ENCODE measurements around the gene PRELID2.

Gene PRELID2

DNA sequence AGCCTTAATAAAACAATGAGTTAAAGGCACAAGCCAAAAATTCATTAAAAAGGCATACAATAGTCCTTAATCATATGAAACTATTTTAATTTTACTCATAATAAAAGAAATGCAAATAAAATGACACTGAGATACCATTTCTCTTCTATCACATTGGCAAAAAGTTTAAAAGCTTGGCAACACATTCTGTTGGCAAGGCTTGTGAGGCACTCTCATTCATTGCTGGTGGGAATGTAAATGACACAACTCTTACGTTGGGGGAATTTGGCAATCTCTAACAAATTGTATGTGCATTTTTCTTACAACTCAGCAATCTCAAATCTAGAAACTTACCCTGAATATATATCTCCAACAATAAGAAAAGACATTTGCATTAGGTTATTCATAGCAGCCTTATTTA lies 111.6 kb downstream of the PRELID2 start:
- peaks cover 34% of the 10 kb centered on the region for H3K9me3 ChIP-seq (ENCODE audit: insufficient read depth, low read depth, low read length)

DNA sequence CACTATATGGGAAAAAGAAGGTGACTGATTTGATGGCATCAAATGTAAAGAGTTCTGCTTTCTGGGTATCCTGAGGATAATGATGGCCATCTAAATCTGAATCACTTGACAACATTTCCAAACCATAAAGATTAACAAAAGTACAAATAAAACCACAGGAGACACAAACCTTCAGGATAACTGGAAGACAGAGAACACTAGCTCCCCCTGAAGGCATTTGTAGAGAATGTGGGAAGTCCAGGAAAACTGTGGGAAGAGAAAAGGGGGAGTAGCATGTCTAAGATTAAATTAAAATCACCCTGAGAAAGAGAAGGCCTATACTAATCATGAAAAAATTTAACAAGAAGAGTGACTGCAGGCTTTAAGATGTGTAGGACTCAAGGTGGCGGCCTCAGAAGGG lies 116.2 kb downstream of the PRELID2 start:
- Histone ChIP-seq H3K9ac (ENCODE audit: low read depth, low read length) (no peak overlapping the region), H3K27me3 (ENCODE audit: insufficient read depth, low read length) (no peaks in the 10 kb centered on the region), H3K9me3 (ENCODE audit: insufficient read depth, low read depth, low read length) (no peaks in the 10 kb centered on the region), H3K4me3 (ENCODE audit: low read length) (no peak overlapping the region), H3K27ac (ENCODE audit: low read length) (no peak overlapping the region), H3K4me1 (ENCODE audit: insufficient read depth, low read length) (no peaks in the 10 kb centered on the region), H3K36me3 (ENCODE audit: insufficient read depth, low read depth, low read length) (no peaks in the 10 kb centered on the region)

More for the DNA sequence above, 111.6 kb downstream of the PRELID2 start:
- Histone ChIP-seq H3K36me3 (ENCODE audit: insufficient read depth, low read depth, low read length) (no peaks in the 10 kb centered on the region), H3K27ac (ENCODE audit: low read length) (no peak overlapping the region), H3K4me1 (ENCODE audit: insufficient read depth, low read length) (no peaks in the 10 kb centered on the region), H3K9ac (ENCODE audit: low read depth, low read length) (no peak overlapping the region), H3K27me3 (ENCODE audit: insufficient read depth, low read length) (no peaks in the 10 kb centered on the region), H3K4me3 (ENCODE audit: low read length) (no peak overlapping the region)

DNA sequence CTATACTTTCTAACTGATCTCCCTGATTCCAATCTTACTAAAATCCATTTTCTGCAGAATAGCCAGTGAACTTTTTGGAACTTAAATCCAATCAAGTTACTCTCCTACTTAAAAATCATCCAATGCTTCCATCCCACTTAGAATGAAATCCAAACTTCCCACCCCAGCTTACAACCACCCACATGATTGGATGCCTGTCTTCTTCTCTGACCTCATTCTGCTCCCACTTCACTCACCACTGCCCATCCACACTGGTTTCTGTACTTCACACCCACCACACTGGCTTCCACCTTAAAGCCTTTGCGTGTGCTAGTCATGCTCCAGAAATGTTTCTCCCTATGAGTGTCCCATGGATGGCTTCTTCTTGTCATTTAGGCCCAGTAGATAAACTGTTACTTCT lies 119.7 kb downstream of the PRELID2 start:
- H3K27me3 ChIP-seq (ENCODE audit: insufficient read depth, low read length) = no peaks in the 10 kb centered on the region
- H3K27ac ChIP-seq (ENCODE audit: low read length) = no peak overlapping the region
- no peak overlapping the region for H3K9ac ChIP-seq (ENCODE audit: low read depth, low read length)

DNA sequence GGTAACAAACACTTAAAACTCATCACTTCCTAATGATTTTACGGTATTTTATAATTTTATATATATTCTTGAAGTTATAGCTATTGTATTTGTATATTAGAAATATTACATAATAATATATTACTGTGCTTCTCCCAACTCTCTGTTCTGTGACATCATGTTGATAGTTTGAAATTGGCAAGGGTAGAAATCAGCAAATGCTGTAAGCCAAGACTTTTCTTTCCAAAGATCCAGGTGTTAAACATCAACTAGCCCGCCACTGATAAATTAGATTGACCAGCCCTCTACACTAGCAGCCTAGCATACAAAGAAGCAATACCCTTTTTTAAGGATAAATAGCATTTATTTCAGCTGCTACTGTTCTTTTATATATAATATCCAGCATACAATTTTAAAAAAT lies 122.9 kb downstream of the PRELID2 start:
- no peaks in the 10 kb centered on the region for H3K9me3 ChIP-seq (ENCODE audit: insufficient read depth, low read depth, low read length)
- H3K9ac ChIP-seq (ENCODE audit: low read depth, low read length) = no peak overlapping the region
- no peak overlapping the region for H3K27ac ChIP-seq (ENCODE audit: low read length)
- H3K36me3 ChIP-seq (ENCODE audit: insufficient read depth, low read depth, low read length) = no peaks in the 10 kb centered on the region
- no peaks in the 10 kb centered on the region for H3K27me3 ChIP-seq (ENCODE audit: insufficient read depth, low read length)
- no peaks in the 10 kb centered on the region for H3K4me1 ChIP-seq (ENCODE audit: insufficient read depth, low read length)
- H3K4me3 ChIP-seq (ENCODE audit: low read length) = no peak overlapping the region

More for the DNA sequence above, 119.7 kb downstream of the PRELID2 start:
- Histone ChIP-seq H3K4me1 (ENCODE audit: insufficient read depth, low read length) (no peaks in the 10 kb centered on the region), H3K36me3 (ENCODE audit: insufficient read depth, low read depth, low read length) (no peaks in the 10 kb centered on the region), H3K9me3 (ENCODE audit: insufficient read depth, low read depth, low read length) (no peaks in the 10 kb centered on the region), H3K4me3 (ENCODE audit: low read length) (no peak overlapping the region)

DNA sequence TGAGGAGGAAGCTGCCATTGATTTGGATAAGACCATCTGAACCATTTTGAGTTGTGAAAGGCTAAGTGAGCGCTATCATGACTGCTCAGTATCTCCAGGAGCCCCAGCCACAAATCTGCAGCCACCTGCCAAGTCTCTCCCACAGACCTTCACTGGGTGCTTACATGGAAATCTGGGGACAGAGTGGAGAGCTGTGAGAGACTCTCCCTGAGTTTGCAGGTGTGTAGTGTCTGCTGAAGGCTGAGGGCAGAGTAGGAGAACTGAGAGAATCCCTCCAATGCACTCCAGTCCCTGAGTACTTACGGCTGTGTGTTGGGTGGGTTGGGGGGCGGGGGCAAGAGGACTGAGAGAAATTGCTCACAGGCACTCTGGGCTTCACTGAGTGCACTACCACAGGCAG lies 123.7 kb downstream of the PRELID2 start:
- no peaks in the 10 kb centered on the region for H3K36me3 ChIP-seq (ENCODE audit: insufficient read depth, low read depth, low read length)
- H3K9ac ChIP-seq (ENCODE audit: low read depth, low read length) = no peak overlapping the region
- H3K4me3 ChIP-seq (ENCODE audit: low read length) = no peak overlapping the region
- no peak overlapping the region for H3K27ac ChIP-seq (ENCODE audit: low read length)
- H3K9me3 ChIP-seq (ENCODE audit: insufficient read depth, low read depth, low read length) = no peaks in the 10 kb centered on the region
- H3K27me3 ChIP-seq (ENCODE audit: insufficient read depth, low read length) = no peaks in the 10 kb centered on the region
- no peaks in the 10 kb centered on the region for H3K4me1 ChIP-seq (ENCODE audit: insufficient read depth, low read length)
